AG09309 (cell line): ENCODE measurements around the gene NRIP3.

Source experiments
- DNase-seq: peaks from one replicate; pipeline ENCODE4 v3.0.0-alpha.2; 2010; ENCODE audit warnings: low read depth
- H3K4me3 ChIP-seq: 2 replicates; pipeline ENCODE4 v1.5.1; 2011; ENCODE audit warnings: mild to moderate bottlenecking, low read depth, low read length, moderate library complexity; ENCODE audit not compliant: control insufficient read depth
- CTCF ChIP-seq: IDR thresholded peaks from 2 replicates; pipeline ENCODE4 v1.5.1; 2011; ENCODE audit warnings: mild to moderate bottlenecking, low read depth, low read length, inconsistent platforms; ENCODE audit not compliant: insufficient read depth, control insufficient read depth; ENCODE audit errors: missing control alignments

The NRIP3 gene

GRCh38 chr11:9041747-9042146 lies 37.9 kb upstream of the NRIP3 start:
- no peak for TF ChIP-seq CTCF
- no peak overlapping the region for H3K4me3 ChIP-seq
- no peak for DNase-seq

DNA sequence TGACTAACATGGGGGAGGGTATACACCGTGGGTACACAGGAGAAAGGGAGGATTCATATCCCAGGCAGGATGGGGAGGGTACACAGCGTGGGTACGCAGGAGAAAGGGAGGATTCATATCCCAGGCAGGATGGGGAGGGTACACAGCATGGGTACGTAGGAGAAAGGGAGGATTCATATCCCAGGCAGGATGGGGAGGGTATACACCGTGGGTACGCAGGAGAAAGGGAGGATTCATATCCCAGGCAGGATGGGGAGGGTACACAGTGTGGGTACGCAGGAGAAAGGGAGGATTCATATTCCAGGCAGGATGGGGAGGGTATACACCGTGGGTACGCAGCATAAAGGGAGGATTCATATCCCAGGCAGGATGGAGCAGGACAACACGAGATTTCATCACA lies 36.6 kb upstream of the NRIP3 start:
- H3K4me3 ChIP-seq: no peak overlapping the region
- no peak for DNase-seq
- no peak for TF ChIP-seq CTCF

DNA sequence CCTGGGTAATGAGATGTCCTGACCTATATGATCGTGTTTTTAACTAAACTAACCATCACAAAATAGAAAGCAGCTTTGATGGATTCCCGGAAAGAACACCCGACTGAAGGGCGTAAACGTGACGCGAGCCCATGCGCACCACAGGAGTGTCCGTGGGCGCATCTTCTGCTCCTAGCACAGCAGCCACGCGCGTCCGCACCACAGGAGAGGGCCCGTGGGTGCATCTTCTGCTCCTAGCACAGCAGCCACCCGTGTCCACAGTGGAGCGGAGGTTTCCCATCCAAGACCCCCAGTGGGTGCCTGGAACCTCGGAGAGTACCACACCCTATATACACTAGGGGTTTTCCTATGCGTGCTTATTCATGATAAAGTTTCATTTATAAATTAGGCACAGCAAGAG lies 36.1 kb upstream of the NRIP3 start:
- no peak for TF ChIP-seq CTCF
- no peak for DNase-seq
- H3K4me3 ChIP-seq: no peak overlapping the region

DNA sequence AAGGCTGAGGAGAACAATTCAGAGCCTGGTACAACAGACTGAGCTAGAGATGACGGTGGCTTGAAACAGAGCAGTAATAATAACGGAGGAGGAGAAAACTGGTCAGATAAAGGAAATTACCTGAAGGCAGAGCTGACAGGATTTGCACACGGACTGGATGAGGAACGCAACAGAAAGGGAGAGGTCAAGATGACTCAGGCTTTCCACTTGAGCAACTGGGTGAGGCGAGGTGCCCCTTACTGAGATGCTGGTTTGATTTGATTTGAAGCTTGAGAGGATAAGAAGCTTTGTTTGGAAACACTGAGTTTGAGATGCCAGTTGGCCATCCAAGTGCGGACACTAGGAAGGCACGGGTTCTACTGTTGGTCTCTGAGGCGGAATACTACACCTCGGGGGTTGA lies 35.4 kb upstream of the NRIP3 start:
- no peak for TF ChIP-seq CTCF
- H3K4me3 ChIP-seq: no peak overlapping the region
- DNase-seq: no peak

DNA sequence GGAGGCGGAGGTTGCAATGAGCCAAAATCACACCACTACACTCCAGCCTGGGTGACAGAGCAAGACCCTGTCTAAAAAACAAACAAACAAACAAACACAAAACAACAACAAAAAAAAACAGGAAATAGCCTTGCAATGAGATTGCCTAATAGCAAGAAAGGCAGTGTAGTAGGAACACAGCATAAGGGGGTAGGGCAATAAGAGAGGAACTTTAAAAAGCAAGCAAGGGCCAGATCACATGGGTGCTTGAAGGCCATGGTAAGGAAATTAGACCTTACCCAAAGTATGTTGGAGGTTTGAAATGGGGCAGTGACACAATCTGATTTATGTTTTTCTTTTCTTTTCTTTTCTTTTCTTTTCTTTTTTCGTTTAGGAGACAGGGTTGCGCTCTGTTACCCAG lies 34.7 kb upstream of the NRIP3 start:
- TF ChIP-seq CTCF: no peak
- DNase-seq: no peak
- H3K4me3 ChIP-seq: no peak overlapping the region

- DNase-seq: no peak
- no peak for TF ChIP-seq CTCF
- H3K4me3 ChIP-seq: no peak overlapping the region
Measured at GRCh38 chr11:9037963-9038362, 34.2 kb upstream of the NRIP3 start.
